Thymus (tissue), 11 donors: ENCODE measurements around the gene TRAF5. TPM values are rescaled to one million over a fixed set of nuclear protein-coding genes. Genes with fewer than 3 reads are reported as not detected.
"Not testable (repeated sequence)": the region's sequence is repeated elsewhere in the genome, so short reads cannot be mapped to it uniquely, and the experiment has no call there.

Source experiments
- DNase-seq, 9 donors: peaks; one replicate each; pipeline ENCODE4 v3.0.0-alpha.2; 2013; ENCODE audit warnings: low spot score in 9 of 9, low read depth in 6 of 9, missing footprints in 1 of 9
- H3K27ac ChIP-seq, 2 donors: one replicate each; pipeline ENCODE4 v1.5.1; 2013; ENCODE audit warnings: control low read depth in 1 of 2, low read depth in 1 of 2, low read length in 1 of 2, mild to moderate bottlenecking in 1 of 2, moderate library complexity in 1 of 2
- H3K27me3 ChIP-seq, 2 donors: one replicate each; pipeline ENCODE4 v1.5.1; 2013; ENCODE audit warnings: low read length in 1 of 2; ENCODE audit not compliant: control insufficient read depth in 2 of 2, insufficient read depth in 1 of 2
- H3K36me3 ChIP-seq, 2 donors: one replicate each; pipeline ENCODE4 v1.5.1; 2013; ENCODE audit warnings: low read length in 1 of 2, mild to moderate bottlenecking in 1 of 2, moderate library complexity in 1 of 2; ENCODE audit not compliant: control insufficient read depth in 2 of 2, insufficient read depth in 2 of 2
- H3K4me1 ChIP-seq, 2 donors: one replicate each; pipeline ENCODE4 v1.5.1; 2013; ENCODE audit warnings: low read length in 2 of 2; ENCODE audit not compliant: control insufficient read depth in 2 of 2, insufficient read depth in 2 of 2
- H3K4me3 ChIP-seq, 2 donors: one replicate each; pipeline ENCODE4 v1.5.1; 2013; ENCODE audit warnings: low read length in 2 of 2, control low read depth in 1 of 2, mild to moderate bottlenecking in 1 of 2
- H3K9me3 ChIP-seq, 2 donors: one replicate each; pipeline ENCODE4 v1.5.1; 2013; ENCODE audit warnings: low read length in 1 of 2, mild to moderate bottlenecking in 1 of 2; ENCODE audit not compliant: control insufficient read depth in 2 of 2, insufficient read depth in 1 of 2
- WGBS: extraction: QIAGEN DNeasy Blood & Tissue Kit; methylation state at CpG from one replicate; pipeline ENCODE4 v1.1.7; 2013; 5-methylcytosine and 5-hydroxymethylcytosine counted together
- polyA plus RNA-seq: library from polyadenylated mRNA; stranded (reverse); fragments of 200-250 nt; gene quantifications from one replicate; pipeline ENCODE4 v1.2.3, GENCODE V29; 2013
- total RNA-seq: library from RNA; stranded (reverse); fragments of 120-200 nt; gene quantifications from one replicate; pipeline ENCODE4 v1.2.4, GENCODE V29; 2013
- donor health status: healthy.

Gene TRAF5
- total and polyA plus RNA-seq, 2 donors, result 17.0 to 47.6 TPM

GRCh38 chr1:211384524-211384923 lies 57.9 kb downstream of the TRAF5 start:
- Histone ChIP-seq H3K4me3 (no peak overlapping the region), H3K36me3 (no peaks in the 10 kb centered on the region), H3K4me1 (peaks cover 0 to 5% of the 10 kb centered on the region in 2 donors), H3K9me3 (peaks cover 0 to 1% of the 10 kb centered on the region in 2 donors), H3K27ac (no peak overlapping the region), H3K27me3 (peaks cover 0 to 2% of the 10 kb centered on the region in 2 donors)
- over 99% methylated on average over 3 of the region's 3 CpGs for WGBS
- no peak for DNase-seq

GRCh38 chr1:211386921-211387320 lies 60.3 kb downstream of the TRAF5 start:
- Histone ChIP-seq H3K4me1 (peaks cover 0 to 5% of the 10 kb centered on the region in 2 donors), H3K27me3 (peaks cover 0 to 2% of the 10 kb centered on the region in 2 donors), H3K4me3 (no peak overlapping the region), H3K27ac (no peak overlapping the region), H3K9me3 (peaks cover 0 to 1% of the 10 kb centered on the region in 2 donors), H3K36me3 (no peaks in the 10 kb centered on the region)
- 96% methylated on average over 2 of the region's 2 CpGs for WGBS
- DNase-seq, result no peak

GRCh38 chr1:211390829-211391228 lies 64.2 kb downstream of the TRAF5 start:
- not testable (repeated sequence) for H3K27ac ChIP-seq, H3K27me3 ChIP-seq, H3K4me3 ChIP-seq, H3K36me3 ChIP-seq, H3K9me3 ChIP-seq, DNase-seq, H3K4me1 ChIP-seq
- WGBS, result 97% methylated on average over 7 of the region's 7 CpGs

- Histone ChIP-seq H3K27ac (no peak overlapping the region), H3K36me3 (no peaks in the 10 kb centered on the region), H3K4me1 (no peaks in the 10 kb centered on the region), H3K4me3 (no peak overlapping the region), H3K27me3 (no peaks in the 10 kb centered on the region), H3K9me3 (no peaks in the 10 kb centered on the region)
- no peak for DNase-seq
- 94% methylated on average over 1 of the region's 1 CpG for WGBS
Observed at GRCh38 chr1:211393203-211393602, 66.6 kb downstream of the TRAF5 start.

- not testable (repeated sequence) for H3K9me3 ChIP-seq, H3K36me3 ChIP-seq, H3K4me1 ChIP-seq, DNase-seq, H3K27me3 ChIP-seq, H3K27ac ChIP-seq, H3K4me3 ChIP-seq
- WGBS, result 95% methylated on average over 13 of the region's 13 CpGs
Observed at GRCh38 chr1:211398266-211398930, 71.8 kb downstream of the TRAF5 start.

- DNase-seq, H3K27ac ChIP-seq: not testable (repeated sequence)
- 96% methylated on average over 13 of the region's 13 CpGs for WGBS
Observed at GRCh38 chr1:211399851-211400393, 73.3 kb downstream of the TRAF5 start.

GRCh38 chr1:211401751-211402150 lies 75.1 kb downstream of the TRAF5 start:
- not testable (repeated sequence) for DNase-seq, H3K4me1 ChIP-seq, H3K9me3 ChIP-seq, H3K36me3 ChIP-seq, H3K27ac ChIP-seq, H3K4me3 ChIP-seq, H3K27me3 ChIP-seq
- WGBS, result 100% methylated on average over 1 of the region's 1 CpG

More at GRCh38 chr1:211399851-211400393, 73.3 kb downstream of the TRAF5 start:
- not testable (repeated sequence) for H3K27me3 ChIP-seq, H3K4me3 ChIP-seq, H3K9me3 ChIP-seq, H3K4me1 ChIP-seq, H3K36me3 ChIP-seq

- H3K27me3 ChIP-seq, H3K4me3 ChIP-seq, H3K36me3 ChIP-seq, DNase-seq, H3K27ac ChIP-seq, H3K4me1 ChIP-seq, H3K9me3 ChIP-seq: not testable (repeated sequence)
- 97% methylated on average over 3 of the region's 3 CpGs for WGBS
Observed at GRCh38 chr1:211406086-211406485, 79.5 kb downstream of the TRAF5 start.

GRCh38 chr1:211407749-211408148 lies 81.1 kb downstream of the TRAF5 start:
- DNase-seq, H3K27ac ChIP-seq, H3K36me3 ChIP-seq, H3K4me3 ChIP-seq, H3K27me3 ChIP-seq, H3K4me1 ChIP-seq, H3K9me3 ChIP-seq: not testable (repeated sequence)
- 91% methylated on average over 7 of the region's 7 CpGs for WGBS
